Liver (tissue), 9 donors: ENCODE results near the gene METRN. TPM values are rescaled to one million over a fixed set of nuclear protein-coding genes. Genes with fewer than 3 reads are reported as not detected.
A peak's percentile ranks its signal among the peaks of the same experiment; 100 is the strongest.
"Not testable (repeated sequence)": the region's sequence is repeated elsewhere in the genome, so short reads cannot be mapped to it uniquely, and the experiment has no call there.

ENCODE experiments used
- DNase-seq: peaks from one replicate; pipeline ENCODE4 v3.0.0-alpha.2; 2017; ENCODE audit warnings: low spot score
- H3K27ac ChIP-seq, 2 donors: one replicate each; pipeline ENCODE4 v1.7.0; 2013; ENCODE audit warnings: inconsistent platforms in 2 of 2, low read length in 2 of 2, control low read depth in 1 of 2, low read depth in 1 of 2, mild to moderate bottlenecking in 1 of 2
- H3K27me3 ChIP-seq, 4 donors: one replicate each; pipeline versions ENCODE4 v1.6.1 to v1.7.0; 2013; ENCODE audit warnings: low read length in 3 of 4, inconsistent platforms in 1 of 4, mild to moderate bottlenecking in 1 of 4, moderate library complexity in 1 of 4; ENCODE audit not compliant: control insufficient read depth in 4 of 4, insufficient read depth in 4 of 4
- H3K36me3 ChIP-seq, 4 donors: one replicate each; pipeline versions ENCODE4 v1.6.1 to v1.7.0; 2013; ENCODE audit warnings: low read length in 3 of 4, mild to moderate bottlenecking in 3 of 4, low read depth in 1 of 4, moderate library complexity in 1 of 4; ENCODE audit not compliant: control insufficient read depth in 4 of 4, insufficient read depth in 3 of 4
- H3K4me1 ChIP-seq, 4 donors: one replicate each; pipeline versions ENCODE4 v1.6.1 to v1.7.0; 2013; ENCODE audit warnings: low read length in 3 of 4, mild to moderate bottlenecking in 3 of 4, moderate library complexity in 1 of 4; ENCODE audit not compliant: control insufficient read depth in 4 of 4, insufficient read depth in 4 of 4
- H3K4me3 ChIP-seq, 3 donors: one replicate each; pipeline versions ENCODE4 v1.6.1 to v1.7.0; 2013; ENCODE audit warnings: low read length in 3 of 3, control low read depth in 1 of 3, low read depth in 1 of 3, mild to moderate bottlenecking in 1 of 3
- H3K9ac ChIP-seq, 2 donors: one replicate each; pipeline ENCODE4 v1.7.0; 2013; ENCODE audit warnings: low read length in 2 of 2, mild to moderate bottlenecking in 2 of 2, moderate library complexity in 2 of 2, control low read depth in 1 of 2, low read depth in 1 of 2
- H3K9me3 ChIP-seq, 4 donors: one replicate each; pipeline versions ENCODE4 v1.6.1 to v1.7.0; 2013; ENCODE audit warnings: low read length in 3 of 4; ENCODE audit not compliant: control insufficient read depth in 4 of 4
- CTCF ChIP-seq: fragments of 150-350 bp; IDR thresholded peaks from 2 replicates; pipeline ENCODE4 v1.5.1; 2017; ENCODE audit warnings: improper control_type of control experiment, low read depth, low read length; ENCODE audit not compliant: missing input control
- HNF4G ChIP-seq: IDR thresholded peaks from 2 replicates; pipeline ENCODE4 v1.6.1; 2016; ENCODE audit warnings: antibody characterized with exemption
- JUND ChIP-seq, 2 donors: IDR thresholded peaks; 2 replicates each; pipeline ENCODE4 v1.6.1; 2016; ENCODE audit warnings: antibody characterized with exemption in 2 of 2
- NR2F2 ChIP-seq: IDR thresholded peaks from 2 replicates; pipeline ENCODE4 v1.6.1; 2016; ENCODE audit warnings: antibody characterized with exemption
- RAD21 ChIP-seq, 2 donors: IDR thresholded peaks; 2 replicates each; pipeline ENCODE4 v1.6.1; 2016; ENCODE audit warnings: antibody characterized with exemption in 2 of 2, mild to moderate bottlenecking in 2 of 2
- TAF1 ChIP-seq: conservative IDR thresholded peaks from 2 replicates; pipeline ENCODE4 v1.6.1; 2016; ENCODE audit warnings: antibody characterized with exemption, mild to moderate bottlenecking
- WGBS: extraction: QIAGEN DNeasy Blood & Tissue Kit; methylation state at CpG from one replicate; pipeline ENCODE4 v1.1.7; 2013; 5-methylcytosine and 5-hydroxymethylcytosine counted together
- polyA plus RNA-seq, 2 donors: library from polyadenylated mRNA; stranded (reverse) in 1 of 2; unstranded in 1 of 2; fragments of 200-250 nt in 1 of 2; fragments of >200 nt in 1 of 2; fragmentation: Nextera tagmentation in 1 of 2; extraction: Ambion mirVana in 1 of 2; gene quantifications; one replicate each; pipeline versions ENCODE4 v1.2.1 to v1.2.3, GENCODE V29; 2013 to 2015
- total RNA-seq, 2 donors: library from RNA; depleted of rRNA; stranded (reverse); fragments of >200 nt; gene quantifications; one replicate each; pipeline ENCODE4 v1.2.3, GENCODE V29; 2014
- TF ChIP-seq, protein P1 (sequence below): IDR thresholded peaks from 2 replicates; pipeline ENCODE4 v1.6.1; 2016; ENCODE audit warnings: antibody characterized with exemption
- TF ChIP-seq, protein P2 (sequence below): IDR thresholded peaks from 2 replicates; pipeline ENCODE4 v1.6.1; 2016; ENCODE audit warnings: antibody characterized with exemption
- donor health status: healthy.
- donor health status: healthy.
- donor health status: healthy.
- donor health status: healthy.
- donor health status: healthy.

Gene METRN
- total and polyA plus RNA-seq, 4 donors: 4.6 to 22.9 (median 7.1) TPM

- H3K4me3 ChIP-seq, H3K9ac ChIP-seq, H3K9me3 ChIP-seq, H3K36me3 ChIP-seq, DNase-seq, H3K27ac ChIP-seq: not testable (repeated sequence)
- WGBS: 52% methylated on average over 13 of the region's 13 CpGs
- peaks cover 0 to 10% (median 3%) of the 10 kb centered on the region in 4 donors for H3K27me3 ChIP-seq
- H3K4me1 ChIP-seq: peaks cover 17 to 29% (median 22%) of the 10 kb centered on the region in 4 donors
- TF ChIP-seq CTCF (peak; percentile 11), RAD21 (IDR thresholded peaks at IDR 0.05) (peak in 1 of 2 donors; percentile 58)
These were observed 2.1 kb upstream of the METRN start for GRCh38 chr16:712740-713250.

DNA sequence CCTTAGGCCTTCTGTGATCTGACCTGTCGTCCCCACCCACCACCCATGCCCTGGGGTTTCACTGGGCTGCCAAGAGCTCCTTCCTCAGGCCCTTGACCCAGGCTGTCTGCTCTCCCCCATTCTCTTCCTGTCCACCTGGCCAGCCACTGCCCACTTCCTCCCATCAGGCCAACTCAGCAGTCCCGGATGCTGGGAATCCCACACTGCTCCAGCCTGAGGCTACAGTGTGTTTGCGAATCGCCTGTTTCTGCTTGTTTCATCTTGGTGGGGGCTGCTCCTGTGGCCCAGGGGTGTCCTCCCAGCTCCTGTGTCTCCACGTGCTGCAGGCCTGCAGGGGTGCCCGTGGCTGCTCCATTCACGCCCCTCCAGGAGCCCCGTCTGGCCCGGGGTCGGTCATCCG is 839 bp upstream of the METRN start:
- no peak overlapping the region for H3K9ac ChIP-seq
- no peaks in the 10 kb centered on the region for H3K9me3 ChIP-seq
- peaks cover 0 to 2% (median 0%) of the 10 kb centered on the region in 4 donors for H3K36me3 ChIP-seq
- peaks cover 17 to 29% (median 22%) of the 10 kb centered on the region in 4 donors for H3K4me1 ChIP-seq
- TF ChIP-seq TAF1 (no peak), JUND (IDR thresholded peaks at IDR 0.05) (no peak)
- TF ChIP-seq, protein P1, sequence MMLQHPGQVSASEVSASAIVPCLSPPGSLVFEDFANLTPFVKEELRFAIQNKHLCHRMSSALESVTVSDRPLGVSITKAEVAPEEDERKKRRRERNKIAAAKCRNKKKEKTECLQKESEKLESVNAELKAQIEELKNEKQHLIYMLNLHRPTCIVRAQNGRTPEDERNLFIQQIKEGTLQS: no peak
- no peak for DNase-seq
- no peak overlapping the region for H3K4me3 ChIP-seq
- H3K27me3 ChIP-seq: peaks cover 0 to 7% (median under 1%) of the 10 kb centered on the region in 4 donors
- no peak overlapping the region for H3K27ac ChIP-seq
- WGBS: 80% methylated on average over 11 of the region's 11 CpGs

- Histone ChIP-seq H3K4me3 (peak overlapping the region in 2 of 3 donors; percentile 60 to 74), H3K27me3 (peaks cover 0 to 3% (median 0%) of the 10 kb centered on the region in 4 donors), H3K9me3 (no peaks in the 10 kb centered on the region), H3K4me1 (peaks cover 23 to 38% (median 29%) of the 10 kb centered on the region in 4 donors), H3K36me3 (peaks cover 0 to 2% (median 0%) of the 10 kb centered on the region in 4 donors), H3K9ac (no peak overlapping the region), H3K27ac (no peak overlapping the region)
- DNase-seq: no peak
- whole genome bisulfite sequencing: 2% methylated on average over 74 of the region's 74 CpGs
- no peak for TF ChIP-seq NR2F2
- TF ChIP-seq TAF1: no peak
- no peak for TF ChIP-seq JUND (IDR thresholded peaks at IDR 0.05)
- no peak for TF ChIP-seq HNF4G
- TF ChIP-seq, protein P2, sequence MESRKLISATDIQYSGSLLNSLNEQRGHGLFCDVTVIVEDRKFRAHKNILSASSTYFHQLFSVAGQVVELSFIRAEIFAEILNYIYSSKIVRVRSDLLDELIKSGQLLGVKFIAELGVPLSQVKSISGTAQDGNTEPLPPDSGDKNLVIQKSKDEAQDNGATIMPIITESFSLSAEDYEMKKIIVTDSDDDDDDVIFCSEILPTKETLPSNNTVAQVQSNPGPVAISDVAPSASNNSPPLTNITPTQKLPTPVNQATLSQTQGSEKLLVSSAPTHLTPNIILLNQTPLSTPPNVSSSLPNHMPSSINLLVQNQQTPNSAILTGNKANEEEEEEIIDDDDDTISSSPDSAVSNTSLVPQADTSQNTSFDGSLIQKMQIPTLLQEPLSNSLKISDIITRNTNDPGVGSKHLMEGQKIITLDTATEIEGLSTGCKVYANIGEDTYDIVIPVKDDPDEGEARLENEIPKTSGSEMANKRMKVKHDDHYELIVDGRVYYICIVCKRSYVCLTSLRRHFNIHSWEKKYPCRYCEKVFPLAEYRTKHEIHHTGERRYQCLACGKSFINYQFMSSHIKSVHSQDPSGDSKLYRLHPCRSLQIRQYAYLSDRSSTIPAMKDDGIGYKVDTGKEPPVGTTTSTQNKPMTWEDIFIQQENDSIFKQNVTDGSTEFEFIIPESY: no peak
These were observed 720 bp downstream of the METRN start for GRCh38 chr16:715477-716199.
